A673 (cell line): ENCODE measurements around the gene PRDM16.

Source experiments
- CTCF ChIP-seq: fragments of 300-800, 200-600 bp; sonication (generic); conservative IDR thresholded peaks from 2 replicates; pipeline ENCODE4 v1.5.1; 2017; ENCODE audit warnings: low read depth, mild to moderate bottlenecking, antibody characterized with exemption, low read length, moderate library complexity, mixed read lengths
- EZH2 ChIP-seq: fragments of 200-600 bp; sonication (generic); IDR thresholded peaks from 2 replicates; pipeline ENCODE4 v1.6.1; 2017; ENCODE audit warnings: borderline replicate concordance, low read depth, mild to moderate bottlenecking, mixed read lengths, antibody characterized with exemption, low read length; ENCODE audit not compliant: poor library complexity, severe bottlenecking

- TF ChIP-seq EZH2 (no peak), CTCF (no peak)
Measured at GRCh38 chr1:3171761-3172160, 102.8 kb downstream of the PRDM16 start.
